ENCODE data around the gene ABCB1. TPM values are rescaled to one million over a fixed set of nuclear protein-coding genes. Genes with fewer than 3 reads are reported as not detected.

The ABCB1 gene
- total and polyA plus RNA-seq, 2 donors (not counting 3 experiments of a cell fraction or from before 2014, with no cell fraction given): 7.1 to 7.5 TPM

GRCh38 chr7:87511510-87511909, 89.2 kb downstream of the ABCB1 start:
- no peaks in the 10 kb centered on the region for H3K9me3 ChIP-seq (replicated peaks; ENCODE audit: control insufficient read depth, insufficient read depth, low read length)
- no peaks in the 10 kb centered on the region for H3K4me1 ChIP-seq (ENCODE audit: control insufficient read depth, extremely low read depth, insufficient read depth, low read length)
- H3K79me2 ChIP-seq (ENCODE audit: control insufficient read depth, insufficient read depth, low read length): no peaks in the 10 kb centered on the region
- H3K36me3 ChIP-seq (ENCODE audit: control insufficient read depth in 2 of 2, extremely low read depth in 1 of 2, insufficient read depth in 2 of 2, low read length in 2 of 2): no peaks in the 10 kb centered on the region
- intact Hi-C loops (cut with micrococcal nuclease) (no loop called here), dilution Hi-C loops (cut with MboI; ENCODE audit: extremely low pct_ligation_motif_present, low sequenced_read_pairs) (no loop called here)
- POLR2A ChIA-PET: no interaction called here
- H3K27me3 ChIP-seq (ENCODE audit: control insufficient read depth in 2 of 2, insufficient read depth in 2 of 2, low read length in 2 of 2): peaks cover 0 to 5% of the 10 kb centered on the region in 2 experiments
- no peak overlapping the region for H3K9ac ChIP-seq (replicated peaks; ENCODE audit: extremely low read depth, insufficient read depth, low read length)
- FAIRE-seq (no peak), DNase-seq (ENCODE audit: low read depth, low spot score) (no peak)
- no peaks in the 10 kb centered on the region for H4K20me1 ChIP-seq (replicated peaks; ENCODE audit: control insufficient read depth, extremely low read depth, insufficient read depth, low read length)
- H3K4me3 ChIP-seq (replicated peaks in 1 of 3; ENCODE audit: insufficient read depth in 1 of 3, low read depth in 1 of 3, low read length in 3 of 3): no peak overlapping the region
- no peak overlapping the region for H3K4me2 ChIP-seq (ENCODE audit: insufficient read depth, low read length)
- no TSS peak for BruUV-seq (replicated peaks)
- no peaks in the 10 kb centered on the region for H3K9me1 ChIP-seq (replicated peaks; ENCODE audit: control insufficient read depth, extremely low read depth, insufficient read depth, low read length)
- no peak for TF ChIP-seq MYC (IDR thresholded peaks at IDR 0.05; ENCODE audit: low read depth, low read length)
- no peak for TF ChIP-seq EZH2 (IDR thresholded peaks at IDR 0.05; ENCODE audit: borderline replicate concordance, low read depth, low read length, severe bottlenecking)
- no peak for TF ChIP-seq GATA2 (IDR thresholded peaks at IDR 0.05; ENCODE audit: insufficient read depth, insufficient read length, low read depth, low read length)
- TF ChIP-seq POLR2A (IDR thresholded peaks at IDR 0.05; ENCODE audit: low read depth, low read length): no peak
- TF ChIP-seq CTCF (IDR thresholded peaks at IDR 0.05; ENCODE audit: extremely low read depth in 1 of 2, insufficient read depth in 1 of 2, low read depth in 1 of 2, low read length in 2 of 2): no peak
- TF ChIP-seq JUN (IDR thresholded peaks at IDR 0.05; ENCODE audit: borderline replicate concordance, insufficient read depth, insufficient read length, low read depth): no peak
- no peak for TF ChIP-seq POLR2AphosphoS5 (IDR thresholded peaks at IDR 0.05; ENCODE audit: insufficient read depth, low read depth, low read length)
- TF ChIP-seq MAX (IDR thresholded peaks at IDR 0.05; ENCODE audit: insufficient read depth, insufficient read length): no peak
- TF ChIP-seq FOS (IDR thresholded peaks at IDR 0.05; ENCODE audit: borderline replicate concordance, insufficient read depth, low read length): no peak
- H3K27ac ChIP-seq (ENCODE audit: insufficient read depth, low read depth, low read length): no peak overlapping the region
- CTCF ChIA-PET: interaction anchor here (1.0 to 1.1 kb wide), 2 partner anchors 286 to 375 kb away, joined by 3 to 5 read pairs; no protein-coding TSS in a partner anchor
- H2AFZ ChIP-seq (ENCODE audit: low read depth, low read length): no peak overlapping the region
